ENCODE data around the gene HS3ST6. TPM values are rescaled to one million over a fixed set of nuclear protein-coding genes. Genes with fewer than 3 reads are reported as not detected.

The HS3ST6 gene
- total RNA-seq, 2 experiments from 2014 or later, result not detected

DNA sequence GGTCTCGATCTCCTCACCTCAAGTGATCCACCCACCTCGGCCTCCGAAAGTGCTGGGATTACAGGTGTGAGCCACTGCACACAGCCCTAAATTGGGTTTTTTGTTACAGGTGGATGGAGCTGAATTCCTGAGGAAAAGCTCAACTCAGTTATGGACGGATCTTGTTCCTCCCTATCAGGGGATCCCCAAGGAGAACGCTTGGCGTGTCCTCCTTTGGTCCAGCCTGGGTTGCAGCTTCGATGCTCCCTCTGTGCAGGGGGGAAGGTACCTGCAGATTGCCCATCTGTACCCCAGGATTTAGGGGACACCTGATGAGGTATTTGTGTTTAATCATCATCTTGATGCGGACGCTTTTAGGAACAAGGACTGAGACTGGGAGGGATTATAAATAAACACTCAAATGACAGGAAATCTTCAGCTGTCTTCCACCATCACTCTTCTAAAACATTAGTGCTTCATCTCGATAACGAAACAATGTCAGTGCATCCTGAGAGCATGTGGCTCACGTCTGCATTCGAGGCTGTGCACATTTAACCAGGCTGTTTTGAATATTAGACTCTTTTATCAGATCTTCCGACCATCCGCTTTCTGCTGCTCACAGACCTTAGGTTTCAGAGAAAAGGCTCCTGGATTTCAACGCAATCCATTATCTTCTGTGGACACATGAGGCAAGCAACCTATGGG is 28.0 kb downstream of the HS3ST6 start:
- no peak overlapping the region for H3K27ac ChIP-seq (ENCODE audit: low read depth, low read length, poor library complexity, severe bottlenecking)
- H3K79me2 ChIP-seq (ENCODE audit: insufficient read depth, low read depth, low read length), result no peaks in the 10 kb centered on the region
- DNase-seq (ENCODE audit: low spot score), result no peak
- ChIA-PET CTCF (ENCODE audit: unreplicated experiment) (no interaction called here), POLR2A (interaction anchor here (0.7 kb wide), 1 partner anchor 20 kb away, joined by 4 read pairs; no protein-coding TSS in a partner anchor)
- TF ChIP-seq, protein P1, sequence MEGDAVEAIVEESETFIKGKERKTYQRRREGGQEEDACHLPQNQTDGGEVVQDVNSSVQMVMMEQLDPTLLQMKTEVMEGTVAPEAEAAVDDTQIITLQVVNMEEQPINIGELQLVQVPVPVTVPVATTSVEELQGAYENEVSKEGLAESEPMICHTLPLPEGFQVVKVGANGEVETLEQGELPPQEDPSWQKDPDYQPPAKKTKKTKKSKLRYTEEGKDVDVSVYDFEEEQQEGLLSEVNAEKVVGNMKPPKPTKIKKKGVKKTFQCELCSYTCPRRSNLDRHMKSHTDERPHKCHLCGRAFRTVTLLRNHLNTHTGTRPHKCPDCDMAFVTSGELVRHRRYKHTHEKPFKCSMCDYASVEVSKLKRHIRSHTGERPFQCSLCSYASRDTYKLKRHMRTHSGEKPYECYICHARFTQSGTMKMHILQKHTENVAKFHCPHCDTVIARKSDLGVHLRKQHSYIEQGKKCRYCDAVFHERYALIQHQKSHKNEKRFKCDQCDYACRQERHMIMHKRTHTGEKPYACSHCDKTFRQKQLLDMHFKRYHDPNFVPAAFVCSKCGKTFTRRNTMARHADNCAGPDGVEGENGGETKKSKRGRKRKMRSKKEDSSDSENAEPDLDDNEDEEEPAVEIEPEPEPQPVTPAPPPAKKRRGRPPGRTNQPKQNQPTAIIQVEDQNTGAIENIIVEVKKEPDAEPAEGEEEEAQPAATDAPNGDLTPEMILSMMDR (conservative IDR thresholded peaks at IDR 0.05; ENCODE audit: low read length), result no peak
- TF ChIP-seq EZH2phosphoT487 (IDR thresholded peaks at IDR 0.05; ENCODE audit: borderline replicate concordance, low read depth, low read length), result no peak
- no TSS peak for BruUV-seq (replicated peaks)
- no peaks in the 10 kb centered on the region for H3K4me1 ChIP-seq (ENCODE audit: insufficient read depth, low read length, poor library complexity, severe bottlenecking)
- no peak overlapping the region for H3K4me3 ChIP-seq (ENCODE audit: low read depth, low read length, poor library complexity, severe bottlenecking)
- H2AFZ ChIP-seq (ENCODE audit: low read length), result no peak overlapping the region
- no peaks in the 10 kb centered on the region for H3K9me3 ChIP-seq (ENCODE audit: low read length)
- no peaks in the 10 kb centered on the region for H3K9me2 ChIP-seq (ENCODE audit: insufficient read depth, low read length)
- no peak overlapping the region for H3K4me2 ChIP-seq (ENCODE audit: low read length)
- H3K36me3 ChIP-seq (ENCODE audit: insufficient read depth, low read length), result no peaks in the 10 kb centered on the region
- intact Hi-C loops (cut with micrococcal nuclease; ENCODE audit: unreplicated experiment), result no loop called here
- H4K20me1 ChIP-seq (ENCODE audit: insufficient read depth, low read length), result no peaks in the 10 kb centered on the region

DNA sequence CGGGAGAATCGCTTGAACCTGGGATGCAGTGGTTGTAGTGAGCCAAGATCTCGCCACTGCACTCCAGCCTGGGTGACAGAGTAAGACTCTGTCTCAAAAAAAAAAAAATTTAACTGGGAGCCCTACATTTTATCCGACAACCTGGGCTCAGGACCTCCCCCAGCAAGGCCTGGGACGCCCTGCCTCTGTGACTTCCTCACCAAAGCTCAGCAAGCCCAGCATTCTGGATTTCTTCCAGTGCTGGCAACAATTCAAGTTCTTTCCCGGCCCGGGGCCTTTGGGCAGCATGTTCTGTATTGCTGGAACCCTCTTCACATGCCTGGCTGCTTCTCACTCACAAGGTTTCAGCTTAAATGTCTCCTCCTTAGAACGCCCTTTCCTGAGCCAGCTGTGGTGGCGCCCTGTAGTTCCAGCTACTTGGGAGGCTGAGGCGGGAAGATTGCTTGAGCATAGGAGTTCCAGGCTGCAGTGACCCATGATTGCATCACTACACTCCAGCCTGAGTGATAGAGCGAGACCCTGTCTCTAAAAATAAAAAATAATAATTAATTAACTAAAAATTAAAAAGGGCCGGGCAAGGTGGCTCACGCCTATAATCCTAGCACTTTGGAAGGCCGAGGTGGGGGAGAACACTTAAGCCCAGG is 30.4 kb downstream of the HS3ST6 start:
- Histone ChIP-seq H3K36me3 (ENCODE audit: insufficient read depth, low read length) (no peaks in the 10 kb centered on the region), H3K4me3 (ENCODE audit: low read depth, low read length, poor library complexity, severe bottlenecking) (no peak overlapping the region), H3K4me2 (ENCODE audit: low read length) (no peak overlapping the region), H3K79me2 (ENCODE audit: insufficient read depth, low read depth, low read length) (no peaks in the 10 kb centered on the region), H3K4me1 (ENCODE audit: insufficient read depth, low read length, poor library complexity, severe bottlenecking) (no peaks in the 10 kb centered on the region), H2AFZ (ENCODE audit: low read length) (no peak overlapping the region), H4K20me1 (ENCODE audit: insufficient read depth, low read length) (no peaks in the 10 kb centered on the region), H3K27ac (ENCODE audit: low read depth, low read length, poor library complexity, severe bottlenecking) (no peak overlapping the region), H3K9me3 (ENCODE audit: low read length) (no peaks in the 10 kb centered on the region), H3K9me2 (ENCODE audit: insufficient read depth, low read length) (no peaks in the 10 kb centered on the region)
- no TSS peak for BruUV-seq (replicated peaks)
- no peak for DNase-seq (ENCODE audit: low spot score)
- POLR2A ChIA-PET, result no interaction called here
- CTCF ChIA-PET (ENCODE audit: unreplicated experiment), result no interaction called here
- intact Hi-C loops (cut with micrococcal nuclease; ENCODE audit: unreplicated experiment), result no loop called here
- no peak for TF ChIP-seq EZH2phosphoT487 (IDR thresholded peaks at IDR 0.05; ENCODE audit: borderline replicate concordance, low read depth, low read length)
- TF ChIP-seq, protein P1 (conservative IDR thresholded peaks at IDR 0.05; ENCODE audit: low read length), result no peak

DNA sequence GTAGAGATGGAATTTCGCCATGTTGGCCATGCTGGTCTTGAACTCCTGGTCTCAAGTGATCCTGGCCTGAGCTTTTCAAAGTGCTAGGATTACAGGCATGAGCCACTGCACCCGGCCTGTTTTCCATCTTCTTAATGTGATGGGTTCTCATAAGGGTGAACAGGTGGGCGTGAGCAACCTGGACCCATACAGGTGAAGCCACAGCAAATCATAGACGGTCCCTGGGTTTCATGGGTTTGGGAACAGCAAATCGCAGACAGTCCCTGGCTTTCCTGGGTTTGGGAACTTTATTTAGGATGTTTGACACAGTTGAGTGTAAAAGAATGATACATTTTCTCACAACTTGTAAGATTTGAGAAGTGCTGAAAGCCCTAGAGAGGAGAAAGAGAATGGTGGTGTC is 33.3 kb downstream of the HS3ST6 start:
- no peaks in the 10 kb centered on the region for H3K79me2 ChIP-seq (ENCODE audit: insufficient read depth, low read depth, low read length)
- no peak overlapping the region for H3K4me3 ChIP-seq (ENCODE audit: low read depth, low read length, poor library complexity, severe bottlenecking)
- intact Hi-C loops (cut with micrococcal nuclease; ENCODE audit: unreplicated experiment), result no loop called here
- H3K4me1 ChIP-seq (ENCODE audit: insufficient read depth, low read length, poor library complexity, severe bottlenecking), result no peaks in the 10 kb centered on the region
- DNase-seq (ENCODE audit: low spot score), result no peak
- ChIA-PET POLR2A (interaction anchor here (1.1 kb wide), 1 partner anchor 55 kb away, joined by 3 read pairs; no protein-coding TSS in a partner anchor), CTCF (ENCODE audit: unreplicated experiment) (no interaction called here)
- H3K27ac ChIP-seq (ENCODE audit: low read depth, low read length, poor library complexity, severe bottlenecking), result no peak overlapping the region
- no TSS peak for BruUV-seq (replicated peaks)
- no peaks in the 10 kb centered on the region for H3K9me2 ChIP-seq (ENCODE audit: insufficient read depth, low read length)
- TF ChIP-seq EZH2phosphoT487 (IDR thresholded peaks at IDR 0.05; ENCODE audit: borderline replicate concordance, low read depth, low read length), result no peak
- TF ChIP-seq, protein P1 (conservative IDR thresholded peaks at IDR 0.05; ENCODE audit: low read length), result no peak
- no peak overlapping the region for H2AFZ ChIP-seq (ENCODE audit: low read length)
- no peaks in the 10 kb centered on the region for H3K36me3 ChIP-seq (ENCODE audit: insufficient read depth, low read length)
- H4K20me1 ChIP-seq (ENCODE audit: insufficient read depth, low read length), result no peaks in the 10 kb centered on the region
- no peak overlapping the region for H3K4me2 ChIP-seq (ENCODE audit: low read length)
- H3K9me3 ChIP-seq (ENCODE audit: low read length), result no peaks in the 10 kb centered on the region

Data from OCI-LY7 (cell line).